ENCODE data around the gene RPTOR. TPM values are rescaled to one million over a fixed set of nuclear protein-coding genes. Genes with fewer than 3 reads are reported as not detected.

Gene RPTOR
- polyA plus RNA-seq, 1 of the 3 experiments (the other 2 are of a cell fraction): 14.9 TPM

- TF ChIP-seq USF1 (IDR thresholded peaks at IDR 0.05; ENCODE audit: borderline replicate concordance, low read depth): no peak
- no peak for TF ChIP-seq CTCF (IDR thresholded peaks at IDR 0.05)
- TF ChIP-seq FOSL2 (IDR thresholded peaks at IDR 0.05; ENCODE audit: borderline replicate concordance, low read depth): no peak
- TF ChIP-seq, protein P1, sequence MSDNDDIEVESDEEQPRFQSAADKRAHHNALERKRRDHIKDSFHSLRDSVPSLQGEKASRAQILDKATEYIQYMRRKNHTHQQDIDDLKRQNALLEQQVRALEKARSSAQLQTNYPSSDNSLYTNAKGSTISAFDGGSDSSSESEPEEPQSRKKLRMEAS (IDR thresholded peaks at IDR 0.05; ENCODE audit: low read depth): no peak
- TF ChIP-seq NRF1 (IDR thresholded peaks at IDR 0.05; ENCODE audit: low read depth, low read length): no peak
- TF ChIP-seq SMC3 (IDR thresholded peaks at IDR 0.05; ENCODE audit: low read depth, low read length): no peak
- TF ChIP-seq FOXJ3 (CRISPR knock-in tag; IDR thresholded peaks at IDR 0.05): no peak
- no peak for TF ChIP-seq RAD21 (IDR thresholded peaks at IDR 0.05; ENCODE audit: low read length)
- no peak for TF ChIP-seq MXI1 (IDR thresholded peaks at IDR 0.05; ENCODE audit: low read depth, low read length)
- no peak for TF ChIP-seq ELF1 (IDR thresholded peaks at IDR 0.05)
These were observed 420.4 kb downstream of the RPTOR start (continued) for GRCh38 chr17:80964859-80965580.

GRCh38 chr17:80965606-80966005 lies 421.0 kb downstream of the RPTOR start:
- Histone ChIP-seq H3K9me3 (no peaks in the 10 kb centered on the region), H3K27me3 (ENCODE audit: insufficient read depth) (no peaks in the 10 kb centered on the region), H3K9ac (no peak overlapping the region), H3K4me1 (ENCODE audit: control insufficient read depth in 1 of 2, insufficient read depth in 2 of 2, low read depth in 1 of 2, low read length in 1 of 2) (peaks cover 9 to 37% of the 10 kb centered on the region in 2 experiments; a peak in 2 of 4 replicates), H3K36me3 (replicated peaks in 1 of 2; ENCODE audit: control insufficient read depth in 1 of 2, insufficient read depth in 2 of 2, low read length in 1 of 2) (peaks cover 0 to 15% of the 10 kb centered on the region in 2 experiments), H3K27ac (ENCODE audit: low read depth in 2 of 2, low read length in 1 of 2) (no peak overlapping the region), H4K20me1 (ENCODE audit: insufficient read depth) (no peaks in the 10 kb centered on the region), H3K4me2 (no peak overlapping the region), H3F3A (replicated peaks; ENCODE audit: insufficient read depth) (peaks cover 4% of the 10 kb centered on the region), H2AFZ (ENCODE audit: low read depth) (no peak overlapping the region), H3K79me2 (ENCODE audit: insufficient read depth) (no peaks in the 10 kb centered on the region), H3K4me3 (ENCODE audit: low read depth in 2 of 2, low read length in 1 of 2) (no peak overlapping the region), H3K9me2 (no peaks in the 10 kb centered on the region)
- 87% methylated on average over 17 of the region's 21 CpGs for WGBS (ENCODE audit: low lambda C conversion rate)
- ChIA-PET CTCF (interaction anchor here (1.0 to 2.7 kb wide), 4 partner anchors 21 to 539 kb away, joined by 3 to 8 read pairs (median 5); no protein-coding TSS in a partner anchor), POLR2A (interaction anchor here (0.5 kb wide), 2 partner anchors 667 to 1278 kb away, joined by 4 read pairs; no protein-coding TSS in a partner anchor)
- DNase-seq: no peak
- no peak for TF ChIP-seq IRF3 (IDR thresholded peaks at IDR 0.05; ENCODE audit: low read depth, low read length)
- TF ChIP-seq EZH2phosphoT487 (IDR thresholded peaks at IDR 0.05; ENCODE audit: borderline replicate concordance, low read depth): no peak
- TF ChIP-seq, protein P2, sequence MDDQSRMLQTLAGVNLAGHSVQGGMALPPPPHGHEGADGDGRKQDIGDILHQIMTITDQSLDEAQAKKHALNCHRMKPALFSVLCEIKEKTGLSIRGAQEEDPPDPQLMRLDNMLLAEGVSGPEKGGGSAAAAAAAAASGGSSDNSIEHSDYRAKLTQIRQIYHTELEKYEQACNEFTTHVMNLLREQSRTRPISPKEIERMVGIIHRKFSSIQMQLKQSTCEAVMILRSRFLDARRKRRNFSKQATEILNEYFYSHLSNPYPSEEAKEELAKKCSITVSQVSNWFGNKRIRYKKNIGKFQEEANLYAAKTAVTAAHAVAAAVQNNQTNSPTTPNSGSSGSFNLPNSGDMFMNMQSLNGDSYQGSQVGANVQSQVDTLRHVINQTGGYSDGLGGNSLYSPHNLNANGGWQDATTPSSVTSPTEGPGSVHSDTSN (IDR thresholded peaks at IDR 0.05): no peak
- TF ChIP-seq, protein P3, sequence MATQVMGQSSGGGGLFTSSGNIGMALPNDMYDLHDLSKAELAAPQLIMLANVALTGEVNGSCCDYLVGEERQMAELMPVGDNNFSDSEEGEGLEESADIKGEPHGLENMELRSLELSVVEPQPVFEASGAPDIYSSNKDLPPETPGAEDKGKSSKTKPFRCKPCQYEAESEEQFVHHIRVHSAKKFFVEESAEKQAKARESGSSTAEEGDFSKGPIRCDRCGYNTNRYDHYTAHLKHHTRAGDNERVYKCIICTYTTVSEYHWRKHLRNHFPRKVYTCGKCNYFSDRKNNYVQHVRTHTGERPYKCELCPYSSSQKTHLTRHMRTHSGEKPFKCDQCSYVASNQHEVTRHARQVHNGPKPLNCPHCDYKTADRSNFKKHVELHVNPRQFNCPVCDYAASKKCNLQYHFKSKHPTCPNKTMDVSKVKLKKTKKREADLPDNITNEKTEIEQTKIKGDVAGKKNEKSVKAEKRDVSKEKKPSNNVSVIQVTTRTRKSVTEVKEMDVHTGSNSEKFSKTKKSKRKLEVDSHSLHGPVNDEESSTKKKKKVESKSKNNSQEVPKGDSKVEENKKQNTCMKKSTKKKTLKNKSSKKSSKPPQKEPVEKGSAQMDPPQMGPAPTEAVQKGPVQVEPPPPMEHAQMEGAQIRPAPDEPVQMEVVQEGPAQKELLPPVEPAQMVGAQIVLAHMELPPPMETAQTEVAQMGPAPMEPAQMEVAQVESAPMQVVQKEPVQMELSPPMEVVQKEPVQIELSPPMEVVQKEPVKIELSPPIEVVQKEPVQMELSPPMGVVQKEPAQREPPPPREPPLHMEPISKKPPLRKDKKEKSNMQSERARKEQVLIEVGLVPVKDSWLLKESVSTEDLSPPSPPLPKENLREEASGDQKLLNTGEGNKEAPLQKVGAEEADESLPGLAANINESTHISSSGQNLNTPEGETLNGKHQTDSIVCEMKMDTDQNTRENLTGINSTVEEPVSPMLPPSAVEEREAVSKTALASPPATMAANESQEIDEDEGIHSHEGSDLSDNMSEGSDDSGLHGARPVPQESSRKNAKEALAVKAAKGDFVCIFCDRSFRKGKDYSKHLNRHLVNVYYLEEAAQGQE (IDR thresholded peaks at IDR 0.05; ENCODE audit: low read depth, low read length): no peak
- TF ChIP-seq, protein P4, sequence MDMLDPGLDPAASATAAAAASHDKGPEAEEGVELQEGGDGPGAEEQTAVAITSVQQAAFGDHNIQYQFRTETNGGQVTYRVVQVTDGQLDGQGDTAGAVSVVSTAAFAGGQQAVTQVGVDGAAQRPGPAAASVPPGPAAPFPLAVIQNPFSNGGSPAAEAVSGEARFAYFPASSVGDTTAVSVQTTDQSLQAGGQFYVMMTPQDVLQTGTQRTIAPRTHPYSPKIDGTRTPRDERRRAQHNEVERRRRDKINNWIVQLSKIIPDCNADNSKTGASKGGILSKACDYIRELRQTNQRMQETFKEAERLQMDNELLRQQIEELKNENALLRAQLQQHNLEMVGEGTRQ (IDR thresholded peaks at IDR 0.05; ENCODE audit: borderline replicate concordance, low read depth, low read length): no peak
- no peak for TF ChIP-seq CTCF (IDR thresholded peaks at IDR 0.05)
- TF ChIP-seq YY1 (IDR thresholded peaks at IDR 0.05; ENCODE audit: low read depth): no peak
